Liver (tissue), 9 donors: ENCODE measurements around the gene CT45A7. TPM values are rescaled to one million over a fixed set of nuclear protein-coding genes. Genes with fewer than 3 reads are reported as not detected.
"Not testable (repeated sequence)": the region's sequence is repeated elsewhere in the genome, so short reads cannot be mapped to it uniquely, and the experiment has no call there.

Experiments
- DNase-seq: peaks from one replicate; pipeline ENCODE4 v3.0.0-alpha.2; 2017; ENCODE audit warnings: low spot score
- H3K27ac ChIP-seq, 2 donors: one replicate each; pipeline ENCODE4 v1.7.0; 2013; ENCODE audit warnings: inconsistent platforms in 2 of 2, low read length in 2 of 2, control low read depth in 1 of 2, low read depth in 1 of 2, mild to moderate bottlenecking in 1 of 2
- H3K27me3 ChIP-seq, 4 donors: one replicate each; pipeline versions ENCODE4 v1.6.1 to v1.7.0; 2013; ENCODE audit warnings: low read length in 3 of 4, inconsistent platforms in 1 of 4, mild to moderate bottlenecking in 1 of 4, moderate library complexity in 1 of 4; ENCODE audit not compliant: control insufficient read depth in 4 of 4, insufficient read depth in 4 of 4
- H3K36me3 ChIP-seq, 4 donors: one replicate each; pipeline versions ENCODE4 v1.6.1 to v1.7.0; 2013; ENCODE audit warnings: low read length in 3 of 4, mild to moderate bottlenecking in 3 of 4, low read depth in 1 of 4, moderate library complexity in 1 of 4; ENCODE audit not compliant: control insufficient read depth in 4 of 4, insufficient read depth in 3 of 4
- H3K4me1 ChIP-seq, 4 donors: one replicate each; pipeline versions ENCODE4 v1.6.1 to v1.7.0; 2013; ENCODE audit warnings: low read length in 3 of 4, mild to moderate bottlenecking in 3 of 4, moderate library complexity in 1 of 4; ENCODE audit not compliant: control insufficient read depth in 4 of 4, insufficient read depth in 4 of 4
- H3K4me3 ChIP-seq, 3 donors: one replicate each; pipeline versions ENCODE4 v1.6.1 to v1.7.0; 2013; ENCODE audit warnings: low read length in 3 of 3, control low read depth in 1 of 3, low read depth in 1 of 3, mild to moderate bottlenecking in 1 of 3
- H3K9ac ChIP-seq, 2 donors: one replicate each; pipeline ENCODE4 v1.7.0; 2013; ENCODE audit warnings: low read length in 2 of 2, mild to moderate bottlenecking in 2 of 2, moderate library complexity in 2 of 2, control low read depth in 1 of 2, low read depth in 1 of 2
- H3K9me3 ChIP-seq, 4 donors: one replicate each; pipeline versions ENCODE4 v1.6.1 to v1.7.0; 2013; ENCODE audit warnings: low read length in 3 of 4; ENCODE audit not compliant: control insufficient read depth in 4 of 4
- WGBS: extraction: QIAGEN DNeasy Blood & Tissue Kit; methylation state at CpG from one replicate; pipeline ENCODE4 v1.1.7; 2013; 5-methylcytosine and 5-hydroxymethylcytosine counted together
- polyA plus RNA-seq, 2 donors: library from polyadenylated mRNA; stranded (reverse) in 1 of 2; unstranded in 1 of 2; fragments of 200-250 nt in 1 of 2; fragments of >200 nt in 1 of 2; fragmentation: Nextera tagmentation in 1 of 2; extraction: Ambion mirVana in 1 of 2; gene quantifications; one replicate each; pipeline versions ENCODE4 v1.2.1 to v1.2.3, GENCODE V29; 2013 to 2015
- total RNA-seq, 2 donors: library from RNA; depleted of rRNA; stranded (reverse); fragments of >200 nt; gene quantifications; one replicate each; pipeline ENCODE4 v1.2.3, GENCODE V29; 2014
- donor health status: healthy.
- donor health status: healthy.
- donor health status: healthy.
- donor health status: healthy.
- donor health status: healthy.

The CT45A7 gene, protein sequence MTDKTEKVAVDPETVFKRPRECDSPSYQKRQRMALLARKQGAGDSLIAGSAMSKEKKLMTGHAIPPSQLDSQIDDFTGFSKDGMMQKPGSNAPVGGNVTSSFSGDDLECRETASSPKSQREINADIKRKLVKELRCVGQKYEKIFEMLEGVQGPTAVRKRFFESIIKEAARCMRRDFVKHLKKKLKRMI
- not detected for total RNA-seq
- polyA plus RNA-seq = not detected

DNA sequence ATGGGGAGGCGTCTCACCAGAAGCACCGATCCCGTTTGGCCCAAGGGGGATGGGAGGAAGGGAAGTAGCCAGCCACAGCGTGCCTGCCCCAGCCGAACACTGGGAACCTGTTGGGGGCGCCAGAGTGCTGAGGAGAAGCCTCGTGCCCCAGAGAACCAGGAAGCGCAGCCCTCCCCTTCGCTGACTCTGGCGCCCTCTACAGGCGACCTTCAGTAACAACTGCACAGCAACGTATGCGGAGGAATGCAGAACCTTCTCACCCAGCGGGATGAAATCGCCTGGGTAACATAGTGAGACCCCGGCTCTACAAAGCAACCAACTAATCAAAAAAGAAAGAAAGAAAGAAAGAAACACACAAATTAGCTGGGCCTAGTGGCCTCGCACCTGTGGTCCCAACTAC, at the start of gene CT45A7:
CT45A7 (minus strand) TSS at position 101 of the 400 bp plus-strand sequence. CDS start 3,747 bp downstream, outside the sequence.
- no CpG with 5 or more reads among the region's 17 CpGs for WGBS
- not testable (repeated sequence) for H3K9ac ChIP-seq, H3K9me3 ChIP-seq, H3K4me1 ChIP-seq, H3K27me3 ChIP-seq, H3K4me3 ChIP-seq, H3K36me3 ChIP-seq, H3K27ac ChIP-seq, DNase-seq

DNA sequence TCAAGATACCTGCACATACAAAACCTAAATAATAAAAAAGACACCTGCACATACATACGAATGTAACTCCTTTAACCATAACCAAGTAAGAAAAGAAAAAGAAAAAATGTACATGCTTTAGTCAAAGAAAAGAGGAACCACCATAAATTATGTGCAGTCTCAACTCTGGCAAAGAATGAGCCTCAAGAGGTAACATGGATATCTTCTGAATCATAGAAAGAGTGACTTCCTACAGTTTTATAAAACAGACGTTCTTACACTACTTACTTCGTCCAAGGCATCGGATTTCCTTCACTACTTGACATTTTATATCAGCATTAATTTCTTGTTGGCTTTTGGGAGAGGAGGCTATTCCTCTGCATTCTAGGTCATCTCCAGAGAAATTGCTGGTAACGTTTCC, 45.7 kb upstream of the CT45A7 start:
- H3K27me3 ChIP-seq, H3K4me3 ChIP-seq, H3K4me1 ChIP-seq, H3K36me3 ChIP-seq, H3K9ac ChIP-seq, H3K9me3 ChIP-seq, DNase-seq, H3K27ac ChIP-seq: not testable (repeated sequence)
- WGBS = 50% methylated on average over 4 of the region's 5 CpGs

DNA sequence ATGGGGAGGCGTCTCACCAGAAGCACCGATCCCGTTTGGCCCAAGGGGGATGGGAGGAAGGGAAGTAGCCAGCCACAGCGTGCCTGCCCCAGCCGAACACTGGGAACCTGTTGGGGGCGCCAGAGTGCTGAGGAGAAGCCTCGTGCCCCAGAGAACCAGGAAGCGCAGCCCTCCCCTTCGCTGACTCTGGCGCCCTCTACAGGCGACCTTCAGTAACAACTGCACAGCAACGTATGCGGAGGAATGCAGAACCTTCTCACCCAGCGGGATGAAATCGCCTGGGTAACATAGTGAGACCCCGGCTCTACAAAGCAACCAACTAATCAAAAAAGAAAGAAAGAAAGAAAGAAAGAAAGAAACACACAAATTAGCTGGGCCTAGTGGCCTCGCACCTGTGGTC, 34.6 kb upstream of the CT45A7 start, which contains the start of gene CT45A9:
CT45A9 (minus strand) TSS at position 101 of the 400 bp plus-strand sequence. CDS start 3,751 bp downstream, outside the sequence.
- not testable (repeated sequence) for H3K36me3 ChIP-seq, H3K9ac ChIP-seq, H3K9me3 ChIP-seq, DNase-seq, H3K27ac ChIP-seq, H3K4me1 ChIP-seq, H3K27me3 ChIP-seq, H3K4me3 ChIP-seq
- WGBS = no CpG with 5 or more reads among the region's 17 CpGs

DNA sequence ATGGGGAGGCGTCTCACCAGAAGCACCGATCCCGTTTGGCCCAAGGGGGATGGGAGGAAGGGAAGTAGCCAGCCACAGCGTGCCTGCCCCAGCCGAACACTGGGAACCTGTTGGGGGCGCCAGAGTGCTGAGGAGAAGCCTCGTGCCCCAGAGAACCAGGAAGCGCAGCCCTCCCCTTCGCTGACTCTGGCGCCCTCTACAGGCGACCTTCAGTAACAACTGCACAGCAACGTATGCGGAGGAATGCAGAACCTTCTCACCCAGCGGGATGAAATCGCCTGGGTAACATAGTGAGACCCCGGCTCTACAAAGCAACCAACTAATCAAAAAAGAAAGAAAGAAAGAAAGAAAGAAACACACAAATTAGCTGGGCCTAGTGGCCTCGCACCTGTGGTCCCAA, 17.4 kb upstream of the CT45A7 start, which contains the start of gene CT45A8:
CT45A8 (minus strand) TSS at position 101 of the 400 bp plus-strand sequence. CDS start 3,755 bp downstream, outside the sequence.
- not testable (repeated sequence) for H3K4me1 ChIP-seq, H3K4me3 ChIP-seq, H3K9ac ChIP-seq, H3K9me3 ChIP-seq, H3K27ac ChIP-seq, H3K27me3 ChIP-seq, H3K36me3 ChIP-seq, DNase-seq
- WGBS = no CpG with 5 or more reads among the region's 17 CpGs

DNA sequence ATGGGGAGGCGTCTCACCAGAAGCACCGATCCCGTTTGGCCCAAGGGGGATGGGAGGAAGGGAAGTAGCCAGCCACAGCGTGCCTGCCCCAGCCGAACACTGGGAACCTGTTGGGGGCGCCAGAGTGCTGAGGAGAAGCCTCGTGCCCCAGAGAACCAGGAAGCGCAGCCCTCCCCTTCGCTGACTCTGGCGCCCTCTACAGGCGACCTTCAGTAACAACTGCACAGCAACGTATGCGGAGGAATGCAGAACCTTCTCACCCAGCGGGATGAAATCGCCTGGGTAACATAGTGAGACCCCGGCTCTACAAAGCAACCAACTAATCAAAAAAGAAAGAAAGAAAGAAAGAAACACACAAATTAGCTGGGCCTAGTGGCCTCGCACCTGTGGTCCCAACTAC, 17.2 kb downstream of the CT45A7 start, which contains the start of gene CT45A2:
CT45A2 (minus strand) TSS at position 101 of the 400 bp plus-strand sequence. CDS start 3,747 bp downstream, outside the sequence.
- not testable (repeated sequence) for H3K27me3 ChIP-seq, H3K4me3 ChIP-seq, H3K4me1 ChIP-seq, H3K9ac ChIP-seq, H3K9me3 ChIP-seq, DNase-seq, H3K36me3 ChIP-seq, H3K27ac ChIP-seq
- WGBS = no CpG with 5 or more reads among the region's 17 CpGs

DNA sequence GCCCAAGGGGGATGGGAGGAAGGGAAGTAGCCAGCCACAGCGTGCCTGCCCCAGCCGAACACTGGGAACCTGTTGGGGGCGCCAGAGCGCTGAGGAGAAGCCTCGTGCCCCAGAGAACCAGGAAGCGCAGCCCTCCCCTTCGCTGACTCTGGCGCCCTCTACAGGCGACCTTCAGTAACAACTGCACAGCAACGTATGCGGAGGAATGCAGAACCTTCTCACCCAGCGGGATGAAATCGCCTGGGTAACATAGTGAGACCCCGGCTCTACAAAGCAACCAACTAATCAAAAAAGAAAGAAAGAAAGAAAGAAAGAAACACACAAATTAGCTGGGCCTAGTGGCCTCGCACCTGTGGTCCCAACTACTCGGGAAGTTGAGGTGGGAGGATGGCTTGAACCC, 34.4 kb downstream of the CT45A7 start, which contains the start of gene CT45A6:
CT45A6 (minus strand) TSS at position 101 of the 400 bp plus-strand sequence. CDS start 3,794 bp downstream, outside the sequence.
- no CpG with 5 or more reads among the region's 16 CpGs for WGBS
- H3K9me3 ChIP-seq, H3K36me3 ChIP-seq, H3K4me3 ChIP-seq, H3K9ac ChIP-seq, H3K4me1 ChIP-seq, H3K27me3 ChIP-seq, H3K27ac ChIP-seq, DNase-seq: not testable (repeated sequence)

DNA sequence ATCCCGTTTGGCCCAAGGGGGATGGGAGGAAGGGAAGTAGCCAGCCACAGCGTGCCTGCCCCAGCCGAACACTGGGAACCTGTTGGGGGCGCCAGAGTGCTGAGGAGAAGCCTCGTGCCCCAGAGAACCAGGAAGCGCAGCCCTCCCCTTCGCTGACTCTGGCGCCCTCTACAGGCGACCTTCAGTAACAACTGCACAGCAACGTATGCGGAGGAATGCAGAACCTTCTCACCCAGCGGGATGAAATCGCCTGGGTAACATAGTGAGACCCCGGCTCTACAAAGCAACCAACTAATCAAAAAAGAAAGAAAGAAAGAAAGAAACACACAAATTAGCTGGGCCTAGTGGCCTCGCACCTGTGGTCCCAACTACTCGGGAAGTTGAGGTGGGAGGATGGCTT, 51.7 kb downstream of the CT45A7 start, which contains the start of gene CT45A5:
CT45A5 (minus strand) TSS at position 101 of the 400 bp plus-strand sequence. CDS start 3,774 bp downstream, outside the sequence.
- DNase-seq = not testable (repeated sequence)

More for the DNA sequence above, 51.7 kb downstream of the CT45A7 start, which contains the start of gene CT45A5:
- H3K4me1 ChIP-seq, H3K9ac ChIP-seq, H3K27me3 ChIP-seq, H3K9me3 ChIP-seq, H3K27ac ChIP-seq, H3K4me3 ChIP-seq, H3K36me3 ChIP-seq: not testable (repeated sequence)
- WGBS = no CpG with 5 or more reads among the region's 16 CpGs
